ENCODE measurements around the gene RPL36.

DNA sequence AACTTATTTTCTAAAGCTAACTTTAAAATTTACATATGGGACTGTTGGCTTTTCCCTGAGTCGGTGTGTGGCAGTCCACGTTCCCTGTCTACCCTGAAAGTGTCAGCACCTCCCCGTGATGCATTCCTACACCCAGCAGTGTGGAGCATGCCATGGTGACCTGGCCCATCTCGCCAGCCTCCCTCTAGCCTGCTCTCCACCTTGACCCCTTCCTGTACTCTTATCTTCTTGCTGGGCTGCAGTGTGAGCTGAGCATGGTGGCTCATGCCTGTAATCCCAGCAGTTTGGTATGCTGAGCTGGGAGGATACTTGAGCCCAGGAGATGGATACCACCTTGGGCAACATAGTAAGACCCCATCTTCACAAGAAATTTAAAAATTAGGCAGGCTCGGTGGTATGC, 35.2 kb upstream of the RPL36 start:
- TF ChIP-seq, protein P1, sequence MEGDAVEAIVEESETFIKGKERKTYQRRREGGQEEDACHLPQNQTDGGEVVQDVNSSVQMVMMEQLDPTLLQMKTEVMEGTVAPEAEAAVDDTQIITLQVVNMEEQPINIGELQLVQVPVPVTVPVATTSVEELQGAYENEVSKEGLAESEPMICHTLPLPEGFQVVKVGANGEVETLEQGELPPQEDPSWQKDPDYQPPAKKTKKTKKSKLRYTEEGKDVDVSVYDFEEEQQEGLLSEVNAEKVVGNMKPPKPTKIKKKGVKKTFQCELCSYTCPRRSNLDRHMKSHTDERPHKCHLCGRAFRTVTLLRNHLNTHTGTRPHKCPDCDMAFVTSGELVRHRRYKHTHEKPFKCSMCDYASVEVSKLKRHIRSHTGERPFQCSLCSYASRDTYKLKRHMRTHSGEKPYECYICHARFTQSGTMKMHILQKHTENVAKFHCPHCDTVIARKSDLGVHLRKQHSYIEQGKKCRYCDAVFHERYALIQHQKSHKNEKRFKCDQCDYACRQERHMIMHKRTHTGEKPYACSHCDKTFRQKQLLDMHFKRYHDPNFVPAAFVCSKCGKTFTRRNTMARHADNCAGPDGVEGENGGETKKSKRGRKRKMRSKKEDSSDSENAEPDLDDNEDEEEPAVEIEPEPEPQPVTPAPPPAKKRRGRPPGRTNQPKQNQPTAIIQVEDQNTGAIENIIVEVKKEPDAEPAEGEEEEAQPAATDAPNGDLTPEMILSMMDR (IDR thresholded peaks at IDR 0.05): no peak
- TF ChIP-seq POLR2A (IDR thresholded peaks at IDR 0.05): no peak

Measured in right lobe of liver (tissue), 4 donors.